Fibroblast of mammary gland (primary cell): Measurements from ENCODE around the gene TBCA.

Experiments used
- DNase-seq: peaks from one replicate; pipeline ENCODE4 v3.0.0-alpha.2; 2010; ENCODE audit warnings: low read depth
- H3K4me3 ChIP-seq: 2 replicates; pipeline ENCODE4 v1.5.1; 2011; ENCODE audit warnings: low read depth, mild to moderate bottlenecking, low read length, moderate library complexity; ENCODE audit not compliant: control insufficient read depth
- CTCF ChIP-seq: conservative IDR thresholded peaks from 2 replicates; pipeline ENCODE4 v1.5.1; 2011; ENCODE audit warnings: low read depth, low read length, inconsistent platforms; ENCODE audit not compliant: control insufficient read depth, insufficient read depth

The TBCA gene

GRCh38 chr5:77797136-77797535, 21.0 kb upstream of the TBCA start:
- DNase-seq: no peak
- TF ChIP-seq CTCF: no peak
- no peak overlapping the region for H3K4me3 ChIP-seq

- no peak overlapping the region for H3K4me3 ChIP-seq
- no peak for DNase-seq
- TF ChIP-seq CTCF: no peak
Measured at GRCh38 chr5:77795846-77796245, 19.7 kb upstream of the TBCA start.

GRCh38 chr5:77795268-77795667, 19.1 kb upstream of the TBCA start:
- no peak overlapping the region for H3K4me3 ChIP-seq
- no peak for TF ChIP-seq CTCF
- DNase-seq: no peak

GRCh38 chr5:77791926-77792325, 15.8 kb upstream of the TBCA start:
- no peak for DNase-seq
- TF ChIP-seq CTCF: no peak
- H3K4me3 ChIP-seq: no peak overlapping the region

GRCh38 chr5:77791356-77791755, 15.2 kb upstream of the TBCA start:
- no peak for DNase-seq
- no peak overlapping the region for H3K4me3 ChIP-seq
- no peak for TF ChIP-seq CTCF

GRCh38 chr5:77785229-77785628, 9.1 kb upstream of the TBCA start:
- no peak for TF ChIP-seq CTCF
- H3K4me3 ChIP-seq: no peak overlapping the region
- no peak for DNase-seq

- no peak for TF ChIP-seq CTCF
- DNase-seq: no peak
Measured at GRCh38 chr5:77784735-77785134, 8.6 kb upstream of the TBCA start.

More at GRCh38 chr5:77784735-77785134, 8.6 kb upstream of the TBCA start:
- no peak overlapping the region for H3K4me3 ChIP-seq
